Activated CD4-positive, alpha-beta T cell treated with anti-CD3 and anti-CD28 coated beads, Interleukin-2, amount 10 ng/mL, durations not matched to agents 24 days and 14 days (primary cell): ENCODE measurements around the gene SIM2. TPM values are rescaled to one million over a fixed set of nuclear protein-coding genes. Genes with fewer than 3 reads are reported as not detected.

Experiments
- DNase-seq: peaks from one replicate; pipeline ENCODE4 v3.0.0; 2022
- H3K27ac Mint-ChIP-seq: one replicate; pipeline ENCODE4 v1.8.0; 2022; ENCODE audit warnings: mild to moderate bottlenecking, mixed read lengths
- H3K27me3 Mint-ChIP-seq: one replicate; pipeline ENCODE4 v1.8.0; 2022; ENCODE audit warnings: mixed read lengths
- H3K36me3 Mint-ChIP-seq: one replicate; pipeline ENCODE4 v1.8.0; 2022; ENCODE audit warnings: low read depth, mild to moderate bottlenecking, mixed read lengths
- H3K4me1 Mint-ChIP-seq: one replicate; pipeline ENCODE4 v1.8.0; 2021; ENCODE audit warnings: mixed read lengths
- H3K4me3 Mint-ChIP-seq: one replicate; pipeline ENCODE4 v1.8.0; 2022; ENCODE audit warnings: mild to moderate bottlenecking, moderate library complexity, mixed read lengths
- H3K9me3 Mint-ChIP-seq: one replicate; pipeline ENCODE4 v1.8.0; 2021; ENCODE audit warnings: mixed read lengths
- intact Hi-C: fragments of 100-400 bp; cut with micrococcal nuclease; formaldehyde crosslinking; loops from one replicate; pipeline ENCODE4 v1.15.1; 2023
- total RNA-seq: library from RNA; stranded (reverse); gene quantifications from 2 replicates; pipeline ENCODE4 v1.2.3, GENCODE V29; 2022

Gene SIM2
- total RNA-seq, 1 donor from 2014 or later: 0.21 TPM

DNA sequence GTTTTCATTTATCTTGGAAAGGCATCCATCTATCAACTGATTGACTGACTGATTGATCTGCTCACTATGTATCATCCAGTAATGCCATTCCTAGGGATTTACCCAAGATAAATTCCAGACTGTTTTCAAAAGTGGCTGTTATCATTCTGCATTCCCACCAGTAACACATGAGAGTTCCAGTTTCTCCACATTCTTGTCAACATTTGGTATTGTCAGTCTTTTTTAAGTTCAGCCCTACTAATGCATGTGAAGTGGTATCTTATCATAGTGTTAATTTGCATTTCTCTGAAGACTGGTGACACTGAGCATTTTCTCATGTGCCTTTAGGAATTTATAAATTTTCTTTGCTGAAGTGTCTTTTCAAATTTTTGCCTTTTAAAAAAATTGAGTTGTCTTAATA, 99.6 kb downstream of the SIM2 start:
- intact Hi-C loops: no loop called here
- DNase-seq: no peak
- Mint-ChIP-seq H3K4me3 (no peak overlapping the region), H3K27ac (no peak overlapping the region), H3K4me1 (no peaks in the 10 kb centered on the region), H3K36me3 (no peaks in the 10 kb centered on the region), H3K27me3 (no peaks in the 10 kb centered on the region), H3K9me3 (peaks cover 12% of the 10 kb centered on the region)

Other genes starting within 250 kb of the SIM2 start
- not detected in 2 replicates for gene CLDN14, start 219.0 kb upstream of the SIM2 start, total RNA-seq